ENCODE results near the gene MUS81.

The MUS81 gene

GRCh38 chr11:65861533-65862183 lies 1.4 kb downstream of the MUS81 start:
- DNase-seq = no peak

DNA sequence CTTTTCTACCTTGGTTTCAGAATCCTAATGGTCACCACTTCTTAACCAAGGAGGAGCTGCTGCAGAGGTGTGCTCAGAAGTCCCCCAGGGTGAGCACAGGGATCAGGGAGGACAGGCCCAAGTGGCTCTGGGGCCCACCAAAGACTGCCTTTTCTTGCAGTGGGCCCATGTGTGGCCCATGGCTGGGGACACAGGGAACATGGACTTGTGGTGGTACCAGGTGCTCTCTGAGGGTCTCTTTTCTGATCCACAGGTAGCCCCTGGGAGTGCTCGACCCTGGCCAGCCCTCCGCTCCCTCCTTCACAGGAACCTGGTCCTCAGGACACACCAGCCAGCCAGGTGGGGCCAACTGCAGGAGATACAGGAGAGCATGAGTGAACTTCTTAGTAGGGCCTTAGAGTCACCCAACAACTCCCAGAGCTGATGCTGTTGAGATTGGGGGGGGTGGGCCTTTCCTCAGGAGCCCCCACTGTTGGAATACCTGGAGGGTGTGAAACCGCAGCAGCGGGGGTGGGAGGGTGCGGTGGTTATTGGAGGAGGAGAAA lies 2.0 kb downstream of the MUS81 start:
- DNase-seq = no peak

- no peak for DNase-seq
Measured at GRCh38 chr11:65862941-65863888, 3.0 kb downstream of the MUS81 start.

GRCh38 chr11:65863889-65864705 lies 3.9 kb downstream of the MUS81 start:
- no peak for DNase-seq

DNA sequence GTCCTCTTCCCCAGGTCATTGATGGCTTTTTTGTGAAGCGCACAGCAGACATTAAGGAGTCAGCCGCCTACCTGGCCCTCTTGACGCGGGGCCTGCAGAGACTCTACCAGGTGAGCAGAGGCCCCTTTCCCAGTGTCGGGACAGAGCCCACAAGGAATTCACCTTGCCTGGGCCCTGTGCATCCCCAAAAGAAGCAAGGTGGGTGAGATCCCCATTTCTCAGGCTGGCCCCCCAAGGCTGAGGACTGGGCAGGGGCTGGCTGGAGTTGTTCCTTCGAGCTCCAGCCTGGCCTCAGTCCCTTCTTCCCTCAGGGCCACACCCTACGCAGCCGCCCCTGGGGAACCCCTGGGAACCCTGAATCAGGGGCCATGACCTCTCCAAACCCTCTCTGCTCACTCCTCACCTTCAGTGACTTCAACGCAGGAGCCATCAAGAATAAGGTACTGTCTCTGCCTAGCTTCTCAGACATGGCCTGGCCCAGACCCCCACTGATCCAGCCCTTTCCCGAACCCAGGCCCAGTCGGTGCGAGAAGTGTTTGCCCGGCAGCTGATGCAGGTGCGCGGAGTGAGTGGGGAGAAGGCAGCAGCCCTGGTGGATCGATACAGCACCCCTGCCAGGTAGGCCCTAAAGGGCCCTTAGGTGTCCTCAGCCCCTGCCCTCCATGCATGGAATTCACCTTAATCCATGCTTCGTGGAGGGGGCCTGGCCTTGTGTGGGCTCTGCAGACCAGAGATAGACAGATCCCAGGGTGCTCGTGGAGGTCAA lies 4.7 kb downstream of the MUS81 start:
- DNase-seq = no peak

DNA sequence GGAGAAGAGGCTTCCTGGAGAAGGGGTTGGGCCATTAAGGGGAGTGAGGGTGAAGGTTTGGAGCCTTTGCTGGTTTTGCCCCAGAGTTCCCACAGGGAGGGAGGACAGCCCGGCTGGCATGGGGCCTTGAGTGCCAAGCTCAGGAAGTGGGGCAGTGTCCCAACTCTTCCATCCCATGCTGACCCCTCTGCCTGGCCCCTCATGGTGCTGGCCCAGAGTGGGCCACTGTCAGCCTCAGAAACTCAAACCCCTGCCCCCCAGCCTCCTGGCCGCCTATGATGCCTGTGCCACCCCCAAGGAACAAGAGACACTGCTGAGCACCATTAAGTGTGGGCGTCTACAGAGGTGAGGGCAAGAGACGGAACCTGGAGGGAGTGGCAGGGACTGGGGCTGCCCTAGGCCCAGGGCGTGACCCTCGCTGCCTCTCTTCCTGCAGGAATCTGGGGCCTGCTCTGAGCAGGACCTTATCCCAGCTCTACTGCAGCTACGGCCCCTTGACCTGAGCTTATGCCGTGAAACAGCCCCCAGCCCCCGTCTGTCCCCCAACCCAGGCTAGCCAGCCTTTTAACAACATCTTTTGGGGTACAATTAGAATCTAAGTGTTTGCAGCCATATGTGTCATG lies 5.4 kb downstream of the MUS81 start:
- DNase-seq = no peak

DNA sequence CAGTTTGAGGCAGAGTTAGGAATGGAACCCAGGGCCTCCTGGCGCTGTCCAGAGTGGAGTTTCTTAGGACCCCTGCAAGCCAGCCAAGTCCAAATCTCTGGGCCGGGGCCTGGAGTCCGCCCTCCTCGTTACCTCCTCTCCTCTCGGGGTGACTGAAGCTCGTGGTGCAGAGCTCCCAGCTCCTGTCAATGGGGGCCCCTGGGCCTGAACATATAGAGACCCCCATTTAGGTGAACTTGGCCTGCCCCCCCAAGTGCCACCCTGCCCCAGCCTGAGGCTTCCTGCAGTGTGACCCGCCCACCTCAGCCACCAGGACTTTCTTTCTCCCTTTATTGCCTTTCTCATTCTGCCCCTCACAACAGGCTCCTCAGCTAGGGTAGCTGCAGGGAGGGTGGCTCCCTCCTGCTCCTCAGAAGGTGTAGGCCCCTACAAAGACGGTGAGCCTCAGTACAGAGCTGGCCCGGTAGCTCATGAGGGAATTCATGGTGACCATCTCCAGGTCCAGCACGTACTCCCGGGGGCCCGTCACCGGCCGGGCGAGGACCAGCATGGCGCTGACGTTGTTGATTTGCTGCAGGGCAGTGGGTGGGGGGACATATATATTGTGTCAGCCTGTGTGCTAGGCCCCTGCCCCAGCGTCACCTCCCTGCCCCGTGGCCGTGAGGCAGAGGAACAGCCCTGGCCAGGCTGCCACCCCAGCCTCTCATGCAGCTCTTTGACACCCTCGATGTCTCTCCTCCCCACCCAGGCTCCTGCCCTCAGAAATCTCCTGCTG lies 6.5 kb downstream of the MUS81 start:
- no peak for DNase-seq

DNA sequence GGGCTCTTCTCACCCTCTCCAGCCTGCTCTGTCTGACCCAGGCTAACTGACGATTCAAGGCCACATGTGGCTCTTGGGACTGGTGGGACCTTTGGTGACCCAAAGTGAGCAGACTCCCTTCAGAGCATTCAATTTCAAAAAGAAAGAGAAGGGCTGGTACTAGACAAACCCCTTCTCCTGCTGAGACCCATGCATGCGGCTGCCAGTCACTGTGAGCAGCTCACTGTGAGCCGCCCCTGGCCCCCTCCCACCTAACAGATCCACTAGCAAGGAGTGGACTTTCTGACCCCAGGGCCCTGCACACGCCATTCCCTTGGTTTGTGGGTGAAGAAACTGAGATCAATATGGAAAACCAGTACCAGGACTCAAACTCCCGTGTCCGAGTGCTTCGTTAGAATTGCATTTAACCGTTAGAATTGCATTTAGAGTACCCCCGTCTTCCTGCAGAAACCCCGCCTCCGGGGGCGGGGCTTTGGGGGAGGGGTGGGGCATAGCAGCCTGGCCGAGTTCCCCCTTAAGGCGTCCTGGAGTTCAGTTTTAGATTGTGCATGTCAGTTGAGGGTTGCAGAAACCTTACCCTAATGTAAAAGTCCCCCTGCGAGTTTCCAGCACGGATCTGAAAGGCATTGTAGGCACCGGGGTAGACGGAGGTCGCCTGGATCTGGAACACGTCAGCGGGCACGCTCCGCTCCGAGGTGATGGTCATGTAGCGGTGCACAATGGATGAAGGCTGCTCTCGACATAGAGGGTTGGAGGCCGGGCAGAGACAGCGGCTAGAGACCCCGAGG lies 7.2 kb downstream of the MUS81 start:
- DNase-seq = no peak

- DNase-seq = no peak
Measured at GRCh38 chr11:65868076-65868667, 7.9 kb downstream of the MUS81 start.

GRCh38 chr11:65868907-65869306 lies 8.7 kb downstream of the MUS81 start:
- no peak for DNase-seq

GRCh38 chr11:65869643-65870306 lies 9.5 kb downstream of the MUS81 start:
- no peak for DNase-seq

DNA sequence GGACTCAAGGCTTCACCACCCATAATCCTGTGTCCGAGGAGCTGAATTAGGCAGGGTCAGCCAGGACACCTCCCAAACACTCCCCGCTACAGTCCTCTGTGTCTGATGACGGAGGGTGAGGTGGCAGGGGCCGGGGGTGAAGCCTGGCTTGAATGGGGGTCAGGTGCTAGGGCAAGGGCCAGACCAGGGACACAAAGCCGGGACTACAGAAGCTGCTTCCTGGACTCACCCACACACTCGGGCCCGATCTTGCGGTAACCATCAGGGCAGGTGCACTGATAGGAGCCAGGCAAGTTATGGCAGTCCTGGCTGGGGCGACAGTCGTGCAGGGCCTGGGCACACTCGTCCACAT lies 10.1 kb downstream of the MUS81 start:
- no peak for DNase-seq

DNA sequence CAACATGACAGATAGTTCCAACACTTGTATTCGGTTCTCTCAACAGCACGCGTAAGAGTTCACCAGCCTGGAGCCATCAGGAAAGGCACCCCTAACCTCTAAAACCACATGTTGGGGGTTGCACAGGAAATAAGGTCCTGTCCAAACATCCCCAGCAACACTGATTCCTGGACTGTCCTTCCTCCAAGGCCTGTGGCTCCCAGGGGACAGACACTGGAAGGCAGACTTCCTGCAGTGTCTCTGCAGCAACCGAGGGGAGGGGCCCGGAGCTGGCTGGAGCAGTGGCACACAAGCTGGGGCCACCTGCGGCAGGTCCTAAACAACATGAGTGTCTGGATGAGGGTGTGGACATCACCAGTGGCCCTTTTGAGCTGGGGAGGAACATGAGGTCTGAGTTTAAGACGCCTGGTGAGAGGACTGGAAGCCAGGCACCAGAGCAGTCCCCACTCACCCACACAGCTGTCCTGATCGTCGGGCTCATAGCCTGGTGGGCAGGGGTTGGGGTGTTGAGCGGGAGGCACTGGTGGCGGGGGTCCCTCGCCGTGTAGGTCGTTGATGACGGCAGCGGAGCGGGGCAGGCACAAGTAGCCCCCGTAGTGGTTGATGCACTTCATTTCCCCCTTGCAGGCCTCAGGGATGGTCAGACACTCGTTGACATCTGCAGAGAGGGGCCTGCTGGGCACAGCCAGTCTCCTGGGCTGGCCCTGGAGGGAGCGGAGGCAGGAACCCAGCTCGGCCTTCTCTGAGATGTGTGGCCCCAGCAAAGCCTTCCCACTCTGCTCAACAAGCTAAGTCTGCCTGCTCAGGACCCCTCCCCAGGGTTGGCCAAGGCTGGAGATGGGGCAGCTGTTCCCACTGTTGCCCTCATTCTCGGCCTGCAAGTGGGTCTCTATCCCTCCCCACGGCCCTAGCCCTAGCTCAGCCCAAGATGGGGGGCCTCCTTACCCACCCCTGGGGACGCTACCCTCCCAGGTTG lies 10.8 kb downstream of the MUS81 start:
- no peak for DNase-seq

GRCh38 chr11:65871811-65872548 lies 11.7 kb downstream of the MUS81 start:
- no peak for DNase-seq

DNA sequence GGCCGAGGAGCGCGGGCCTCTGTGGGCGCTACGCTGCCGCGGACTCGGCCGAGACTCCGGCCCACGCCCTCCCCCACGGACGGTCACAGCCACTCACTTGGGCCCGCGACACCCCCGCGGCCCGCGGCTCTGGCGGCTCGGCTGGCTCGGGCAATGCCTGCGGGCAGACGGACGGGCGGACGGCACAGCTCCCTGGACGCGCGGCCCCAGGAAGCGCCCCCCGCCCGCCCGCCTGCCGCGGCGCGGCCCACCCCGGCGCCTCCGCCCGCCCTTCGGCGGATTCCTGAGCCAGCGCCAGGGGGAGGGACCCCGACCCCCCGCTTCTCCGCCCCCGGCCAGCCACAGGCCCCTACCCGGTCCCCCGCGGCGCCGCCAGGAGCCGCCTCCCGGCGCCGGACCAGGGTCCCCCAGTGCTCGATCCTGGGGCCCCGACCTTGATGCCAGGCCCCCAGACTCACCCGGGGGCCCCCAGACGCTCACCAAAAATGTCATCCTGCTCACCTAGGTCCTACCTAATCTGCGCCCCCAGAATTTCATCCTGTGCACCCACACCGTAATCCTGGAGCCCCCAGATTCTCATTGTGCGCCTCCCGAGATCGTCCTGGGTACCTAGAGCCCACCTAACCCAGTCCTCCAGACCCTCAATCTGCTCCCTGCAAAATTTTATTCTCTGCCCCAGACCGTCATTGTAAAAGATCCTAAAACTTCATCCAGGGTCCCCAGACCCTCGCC lies 12.5 kb downstream of the MUS81 start, which contains the start of gene EFEMP2:
Gene EFEMP2, minus strand, starts transcription at position 215 of the 732 bp plus-strand sequence. CDS start 446 bp downstream, outside the sequence.
- no peak for DNase-seq
